Cardiac fibroblast (primary cell): ENCODE measurements around the gene CHRM2.
A peak's percentile ranks its signal among the peaks of the same experiment; 100 is the strongest.

Experiments
- DNase-seq, 2 donors: peaks; one replicate each; pipeline versions ENCODE4 v3.0.0 to v3.0.0-alpha.2; 2010; ENCODE audit warnings: low read depth in 2 of 2
- H3K4me3 ChIP-seq, 2 donors: replicated peaks in 1 of 2; 1 replicate in 1 of 2; 2 replicates in 1 of 2; pipeline ENCODE4 v1.5.1; 2011; ENCODE audit warnings: low read depth in 2 of 2, low read length in 2 of 2, mild to moderate bottlenecking in 2 of 2, moderate library complexity in 1 of 2
- CTCF ChIP-seq: IDR thresholded peaks from one replicate; pipeline ENCODE4 v1.5.1; 2011; ENCODE audit warnings: low read depth, mild to moderate bottlenecking, low read length, inconsistent platforms

CHRM2 gene

GRCh38 chr7:136998495-136998894, 130.0 kb downstream of the CHRM2 start:
- no peak overlapping the region for H3K4me3 ChIP-seq
- peak in 1 of 2 donors; percentile 48 for DNase-seq
- no peak for TF ChIP-seq CTCF

GRCh38 chr7:137000621-137001020, 132.2 kb downstream of the CHRM2 start:
- no peak for TF ChIP-seq CTCF
- no peak overlapping the region for H3K4me3 ChIP-seq
- DNase-seq, result no peak

- no peak overlapping the region for H3K4me3 ChIP-seq
- no peak for TF ChIP-seq CTCF
- DNase-seq, result no peak
Observed at GRCh38 chr7:137001041-137001440, 132.6 kb downstream of the CHRM2 start.

- H3K4me3 ChIP-seq, result no peak overlapping the region
- no peak for DNase-seq
- no peak for TF ChIP-seq CTCF
Observed at GRCh38 chr7:137001478-137001877, 133.0 kb downstream of the CHRM2 start.

GRCh38 chr7:137003086-137003485, 134.6 kb downstream of the CHRM2 start:
- no peak for DNase-seq
- no peak for TF ChIP-seq CTCF
- no peak overlapping the region for H3K4me3 ChIP-seq

- no peak overlapping the region for H3K4me3 ChIP-seq
- no peak for DNase-seq
- no peak for TF ChIP-seq CTCF
Observed at GRCh38 chr7:137003566-137003965, 135.1 kb downstream of the CHRM2 start.

GRCh38 chr7:137005873-137006272, 137.4 kb downstream of the CHRM2 start:
- no peak for TF ChIP-seq CTCF
- no peak for DNase-seq
- no peak overlapping the region for H3K4me3 ChIP-seq
